ENCODE measurements around the gene CHRM5.

CHRM5 gene

DNA sequence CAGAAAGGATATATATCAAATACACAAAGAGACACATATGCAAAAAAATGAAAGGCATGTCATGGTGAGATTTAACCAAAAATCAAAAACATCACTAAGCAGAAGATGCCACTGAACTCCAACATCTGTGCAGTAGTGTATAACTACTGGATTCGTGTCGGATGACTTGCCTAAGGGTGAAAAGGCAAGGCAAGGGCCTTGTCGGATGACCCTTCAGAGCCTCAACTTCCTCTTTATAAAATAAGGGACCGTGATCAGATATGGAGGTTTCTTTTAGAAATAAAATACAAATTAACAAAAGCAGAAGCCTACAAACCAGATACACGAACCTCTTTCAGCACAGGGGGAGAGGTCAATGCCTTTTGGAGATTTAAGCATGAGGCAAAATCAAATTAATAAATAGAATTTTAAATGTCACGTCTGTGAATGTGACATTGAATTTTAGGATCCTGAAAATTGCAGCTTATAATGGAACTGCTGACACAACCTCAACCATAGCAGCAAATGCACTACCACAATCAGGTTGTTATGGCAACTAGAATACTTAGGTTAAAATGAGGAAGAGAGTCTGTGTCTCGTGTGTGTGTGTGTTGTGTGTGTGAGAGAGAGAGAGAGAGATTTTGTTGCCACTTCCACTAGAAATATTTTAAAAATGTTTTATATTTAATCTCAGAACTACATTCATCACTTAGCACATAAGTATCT, 8.3 kb upstream of the CHRM5 start:
- H3K4me1 ChIP-seq (ENCODE audit: control insufficient read depth in 2 of 2, insufficient read depth in 2 of 2, low read length in 2 of 2), result no peaks in the 10 kb centered on the region
- no peaks in the 10 kb centered on the region for H3K36me3 ChIP-seq (ENCODE audit: control insufficient read depth in 2 of 2, insufficient read depth in 2 of 2, low read length in 2 of 2)
- H3K4me3 ChIP-seq (ENCODE audit: low read length in 2 of 2), result no peak overlapping the region
- no peaks in the 10 kb centered on the region for H3K27me3 ChIP-seq (ENCODE audit: control insufficient read depth in 2 of 2, insufficient read depth in 2 of 2, low read length in 2 of 2)
- H3K9ac ChIP-seq (ENCODE audit: low read depth in 1 of 2, low read length in 2 of 2), result no peak overlapping the region
- no peaks in the 10 kb centered on the region for H3K9me3 ChIP-seq (ENCODE audit: control insufficient read depth in 2 of 2, low read length in 2 of 2)
- H3K27ac ChIP-seq (ENCODE audit: low read depth in 2 of 2, low read length in 2 of 2), result no peak overlapping the region

DNA sequence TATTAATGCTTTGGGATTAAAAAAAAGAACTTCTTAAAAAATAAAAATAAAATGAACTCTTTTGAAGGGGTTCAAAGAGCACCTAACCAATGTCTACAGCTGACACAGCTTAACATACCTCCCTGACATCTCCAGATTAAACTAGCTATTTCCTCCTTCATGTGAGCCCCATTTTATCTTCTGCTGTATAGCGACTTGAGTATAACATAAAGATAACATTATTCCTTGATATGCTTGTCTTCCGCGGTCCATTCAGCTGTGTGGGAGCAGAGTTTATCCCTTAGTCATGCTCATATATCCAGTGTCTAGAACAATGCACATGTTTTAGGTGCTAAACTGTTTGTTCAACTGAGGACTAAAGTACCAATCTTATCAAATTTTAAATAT, 7.8 kb upstream of the CHRM5 start:
- Histone ChIP-seq H3K27ac (ENCODE audit: low read depth in 2 of 2, low read length in 2 of 2) (no peak overlapping the region), H3K9ac (ENCODE audit: low read depth in 1 of 2, low read length in 2 of 2) (no peak overlapping the region), H3K9me3 (ENCODE audit: control insufficient read depth in 2 of 2, low read length in 2 of 2) (no peaks in the 10 kb centered on the region), H3K4me1 (ENCODE audit: control insufficient read depth in 2 of 2, insufficient read depth in 2 of 2, low read length in 2 of 2) (no peaks in the 10 kb centered on the region), H3K36me3 (ENCODE audit: control insufficient read depth in 2 of 2, insufficient read depth in 2 of 2, low read length in 2 of 2) (no peaks in the 10 kb centered on the region), H3K27me3 (ENCODE audit: control insufficient read depth in 2 of 2, insufficient read depth in 2 of 2, low read length in 2 of 2) (no peaks in the 10 kb centered on the region), H3K4me3 (ENCODE audit: low read length in 2 of 2) (no peak overlapping the region)

GRCh38 chr15:33963831-33964664, 4.2 kb upstream of the CHRM5 start:
- Histone ChIP-seq H3K9ac (ENCODE audit: low read depth in 1 of 2, low read length in 2 of 2) (no peak overlapping the region), H3K4me1 (ENCODE audit: control insufficient read depth in 2 of 2, insufficient read depth in 2 of 2, low read length in 2 of 2) (no peaks in the 10 kb centered on the region), H3K9me3 (ENCODE audit: control insufficient read depth in 2 of 2, low read length in 2 of 2) (no peaks in the 10 kb centered on the region), H3K27me3 (ENCODE audit: control insufficient read depth in 2 of 2, insufficient read depth in 2 of 2, low read length in 2 of 2) (no peaks in the 10 kb centered on the region), H3K36me3 (ENCODE audit: control insufficient read depth in 2 of 2, insufficient read depth in 2 of 2, low read length in 2 of 2) (no peaks in the 10 kb centered on the region), H3K4me3 (ENCODE audit: low read length in 2 of 2) (no peak overlapping the region), H3K27ac (ENCODE audit: low read depth in 2 of 2, low read length in 2 of 2) (no peak overlapping the region)

GRCh38 chr15:33964665-33965040, 3.6 kb upstream of the CHRM5 start:
- Histone ChIP-seq H3K36me3 (ENCODE audit: control insufficient read depth in 2 of 2, insufficient read depth in 2 of 2, low read length in 2 of 2) (no peaks in the 10 kb centered on the region), H3K27ac (ENCODE audit: low read depth in 2 of 2, low read length in 2 of 2) (no peak overlapping the region), H3K9ac (ENCODE audit: low read depth in 1 of 2, low read length in 2 of 2) (no peak overlapping the region), H3K4me1 (ENCODE audit: control insufficient read depth in 2 of 2, insufficient read depth in 2 of 2, low read length in 2 of 2) (no peaks in the 10 kb centered on the region), H3K9me3 (ENCODE audit: control insufficient read depth in 2 of 2, low read length in 2 of 2) (no peaks in the 10 kb centered on the region), H3K4me3 (ENCODE audit: low read length in 2 of 2) (no peak overlapping the region), H3K27me3 (ENCODE audit: control insufficient read depth in 2 of 2, insufficient read depth in 2 of 2, low read length in 2 of 2) (no peaks in the 10 kb centered on the region)

DNA sequence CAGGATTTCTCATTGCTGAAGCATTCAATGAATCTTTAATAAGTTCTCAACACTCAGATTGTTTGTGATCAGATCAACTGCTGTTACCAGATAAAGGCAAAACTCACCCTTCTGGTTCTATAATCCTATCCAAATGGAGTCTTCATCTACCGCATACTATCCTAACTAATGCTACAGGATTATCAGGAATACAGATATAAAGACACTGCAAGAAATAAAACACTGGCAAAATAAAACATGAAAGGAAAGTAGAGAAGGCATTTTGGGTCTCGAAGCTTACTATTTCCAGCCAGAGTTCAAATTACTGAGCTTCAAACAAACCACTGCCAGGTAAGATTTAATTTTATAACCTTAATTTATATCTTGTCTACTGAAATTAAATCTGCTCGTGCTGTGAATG, 524 bp downstream of the CHRM5 start:
- H3K9me3 ChIP-seq (ENCODE audit: control insufficient read depth in 2 of 2, low read length in 2 of 2), result no peaks in the 10 kb centered on the region
- no peak overlapping the region for H3K9ac ChIP-seq (ENCODE audit: low read depth in 1 of 2, low read length in 2 of 2)

GRCh38 chr15:33971811-33972210, 3.5 kb downstream of the CHRM5 start:
- H3K36me3 ChIP-seq (ENCODE audit: control insufficient read depth in 2 of 2, insufficient read depth in 2 of 2, low read length in 2 of 2), result no peaks in the 10 kb centered on the region
- H3K9me3 ChIP-seq (ENCODE audit: control insufficient read depth in 2 of 2, low read length in 2 of 2), result no peaks in the 10 kb centered on the region
- no peak overlapping the region for H3K27ac ChIP-seq (ENCODE audit: low read depth in 2 of 2, low read length in 2 of 2)
- H3K4me1 ChIP-seq (ENCODE audit: control insufficient read depth in 2 of 2, insufficient read depth in 2 of 2, low read length in 2 of 2), result no peaks in the 10 kb centered on the region
- no peak overlapping the region for H3K9ac ChIP-seq (ENCODE audit: low read depth in 1 of 2, low read length in 2 of 2)
- no peak overlapping the region for H3K4me3 ChIP-seq (ENCODE audit: low read length in 2 of 2)
- H3K27me3 ChIP-seq (ENCODE audit: control insufficient read depth in 2 of 2, insufficient read depth in 2 of 2, low read length in 2 of 2), result no peaks in the 10 kb centered on the region

More for the DNA sequence above, 524 bp downstream of the CHRM5 start:
- Histone ChIP-seq H3K27me3 (ENCODE audit: control insufficient read depth in 2 of 2, insufficient read depth in 2 of 2, low read length in 2 of 2) (no peaks in the 10 kb centered on the region), H3K27ac (ENCODE audit: low read depth in 2 of 2, low read length in 2 of 2) (no peak overlapping the region), H3K36me3 (ENCODE audit: control insufficient read depth in 2 of 2, insufficient read depth in 2 of 2, low read length in 2 of 2) (no peaks in the 10 kb centered on the region), H3K4me1 (ENCODE audit: control insufficient read depth in 2 of 2, insufficient read depth in 2 of 2, low read length in 2 of 2) (no peaks in the 10 kb centered on the region), H3K4me3 (ENCODE audit: low read length in 2 of 2) (no peak overlapping the region)

- Histone ChIP-seq H3K4me3 (ENCODE audit: low read length in 2 of 2) (no peak overlapping the region), H3K27ac (ENCODE audit: low read depth in 2 of 2, low read length in 2 of 2) (no peak overlapping the region), H3K9me3 (ENCODE audit: control insufficient read depth in 2 of 2, low read length in 2 of 2) (no peaks in the 10 kb centered on the region), H3K36me3 (ENCODE audit: control insufficient read depth in 2 of 2, insufficient read depth in 2 of 2, low read length in 2 of 2) (no peaks in the 10 kb centered on the region), H3K4me1 (ENCODE audit: control insufficient read depth in 2 of 2, insufficient read depth in 2 of 2, low read length in 2 of 2) (no peaks in the 10 kb centered on the region), H3K9ac (ENCODE audit: low read depth in 1 of 2, low read length in 2 of 2) (no peak overlapping the region), H3K27me3 (ENCODE audit: control insufficient read depth in 2 of 2, insufficient read depth in 2 of 2, low read length in 2 of 2) (no peaks in the 10 kb centered on the region)
Measured at GRCh38 chr15:33975022-33975565, 6.8 kb downstream of the CHRM5 start.

GRCh38 chr15:33980159-33980558, 11.9 kb downstream of the CHRM5 start:
- Histone ChIP-seq H3K27ac (ENCODE audit: low read depth in 2 of 2, low read length in 2 of 2) (no peak overlapping the region), H3K9me3 (ENCODE audit: control insufficient read depth in 2 of 2, low read length in 2 of 2) (no peaks in the 10 kb centered on the region), H3K36me3 (ENCODE audit: control insufficient read depth in 2 of 2, insufficient read depth in 2 of 2, low read length in 2 of 2) (no peaks in the 10 kb centered on the region), H3K4me1 (ENCODE audit: control insufficient read depth in 2 of 2, insufficient read depth in 2 of 2, low read length in 2 of 2) (no peaks in the 10 kb centered on the region), H3K9ac (ENCODE audit: low read depth in 1 of 2, low read length in 2 of 2) (no peak overlapping the region), H3K27me3 (ENCODE audit: control insufficient read depth in 2 of 2, insufficient read depth in 2 of 2, low read length in 2 of 2) (no peaks in the 10 kb centered on the region), H3K4me3 (ENCODE audit: low read length in 2 of 2) (no peak overlapping the region)

DNA sequence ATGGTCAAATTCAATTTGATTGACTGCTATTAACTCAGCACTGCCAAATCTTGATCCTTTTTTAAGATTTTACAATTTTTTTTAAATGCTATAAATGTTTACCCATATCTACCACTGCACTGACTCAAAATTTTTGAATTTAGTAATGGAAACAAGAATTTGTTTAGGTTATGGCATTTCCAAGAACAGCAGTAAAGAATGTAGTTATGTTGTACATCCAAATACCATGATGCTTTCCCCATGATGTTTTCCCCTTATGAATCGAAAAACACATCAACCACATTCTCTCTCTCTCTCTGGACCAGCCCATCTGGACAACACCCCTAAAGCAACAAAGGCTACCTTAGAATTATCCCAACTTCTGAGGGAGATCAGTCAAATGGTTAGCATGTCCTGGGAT, 14.2 kb downstream of the CHRM5 start:
- H3K4me1 ChIP-seq (ENCODE audit: control insufficient read depth in 2 of 2, insufficient read depth in 2 of 2, low read length in 2 of 2), result no peaks in the 10 kb centered on the region
- no peak overlapping the region for H3K9ac ChIP-seq (ENCODE audit: low read depth in 1 of 2, low read length in 2 of 2)
- H3K4me3 ChIP-seq (ENCODE audit: low read length in 2 of 2), result no peak overlapping the region
- no peaks in the 10 kb centered on the region for H3K9me3 ChIP-seq (ENCODE audit: control insufficient read depth in 2 of 2, low read length in 2 of 2)
- no peaks in the 10 kb centered on the region for H3K27me3 ChIP-seq (ENCODE audit: control insufficient read depth in 2 of 2, insufficient read depth in 2 of 2, low read length in 2 of 2)
- H3K36me3 ChIP-seq (ENCODE audit: control insufficient read depth in 2 of 2, insufficient read depth in 2 of 2, low read length in 2 of 2), result no peaks in the 10 kb centered on the region
- no peak overlapping the region for H3K27ac ChIP-seq (ENCODE audit: low read depth in 2 of 2, low read length in 2 of 2)

DNA sequence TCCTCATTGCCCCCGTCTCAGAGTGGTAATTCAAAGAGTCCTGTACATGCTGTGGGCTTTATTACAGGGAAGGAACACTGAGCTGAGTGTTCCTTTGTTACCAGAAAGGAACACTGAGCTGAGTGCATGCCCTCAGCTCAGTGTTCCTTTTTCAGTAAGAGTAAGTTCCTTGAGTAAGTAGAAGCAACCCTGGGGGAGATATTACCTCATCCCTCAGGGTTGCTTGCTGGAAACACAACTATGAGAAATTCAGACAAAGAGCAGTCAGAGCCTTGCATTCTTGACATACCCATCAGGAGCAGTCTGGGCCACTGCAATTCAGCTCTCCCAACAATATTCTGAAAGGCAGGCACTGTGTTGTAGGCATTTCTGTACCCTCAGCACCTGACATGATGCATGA, 17.0 kb downstream of the CHRM5 start:
- Histone ChIP-seq H3K9ac (ENCODE audit: low read depth in 1 of 2, low read length in 2 of 2) (no peak overlapping the region), H3K27me3 (ENCODE audit: control insufficient read depth in 2 of 2, insufficient read depth in 2 of 2, low read length in 2 of 2) (no peaks in the 10 kb centered on the region), H3K4me1 (ENCODE audit: control insufficient read depth in 2 of 2, insufficient read depth in 2 of 2, low read length in 2 of 2) (no peaks in the 10 kb centered on the region), H3K9me3 (ENCODE audit: control insufficient read depth in 2 of 2, low read length in 2 of 2) (no peaks in the 10 kb centered on the region), H3K36me3 (ENCODE audit: control insufficient read depth in 2 of 2, insufficient read depth in 2 of 2, low read length in 2 of 2) (no peaks in the 10 kb centered on the region), H3K4me3 (ENCODE audit: low read length in 2 of 2) (no peak overlapping the region), H3K27ac (ENCODE audit: low read depth in 2 of 2, low read length in 2 of 2) (no peak overlapping the region)

Data from mucosa of rectum (tissue), 2 donors.